Measurements from ENCODE around the gene SPRY1.

SPRY1 gene

DNA sequence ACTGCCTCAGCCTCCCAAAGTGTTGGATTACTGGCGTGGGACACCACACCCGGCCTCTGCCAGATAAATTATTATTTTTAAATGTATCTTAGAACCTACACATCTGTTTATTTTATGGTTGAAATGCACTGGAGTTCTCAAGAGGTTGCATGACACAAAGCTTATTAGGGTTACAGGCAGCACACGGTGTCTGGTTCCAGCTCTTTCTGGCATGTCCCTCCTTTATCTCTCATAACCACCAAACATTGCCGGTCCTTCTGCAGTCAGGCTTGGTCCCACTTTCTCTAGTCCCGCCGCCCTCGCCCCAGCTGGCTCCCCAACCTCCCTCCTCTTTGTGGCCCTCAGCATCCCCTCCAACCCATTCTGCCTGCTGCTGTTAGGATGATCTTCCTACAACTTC lies 39.7 kb upstream of the SPRY1 start:
- Histone ChIP-seq H3K36me3 (no peaks in the 10 kb centered on the region), H3K27me3 (ENCODE audit: insufficient read depth, low read depth, severe bottlenecking) (no peaks in the 10 kb centered on the region), H3K4me3 (ENCODE audit: low read depth, low read length) (no peak overlapping the region), H3K9me3 (ENCODE audit: severe bottlenecking) (no peaks in the 10 kb centered on the region), H3K27ac (no peak overlapping the region)
- TF ChIP-seq, protein P1, sequence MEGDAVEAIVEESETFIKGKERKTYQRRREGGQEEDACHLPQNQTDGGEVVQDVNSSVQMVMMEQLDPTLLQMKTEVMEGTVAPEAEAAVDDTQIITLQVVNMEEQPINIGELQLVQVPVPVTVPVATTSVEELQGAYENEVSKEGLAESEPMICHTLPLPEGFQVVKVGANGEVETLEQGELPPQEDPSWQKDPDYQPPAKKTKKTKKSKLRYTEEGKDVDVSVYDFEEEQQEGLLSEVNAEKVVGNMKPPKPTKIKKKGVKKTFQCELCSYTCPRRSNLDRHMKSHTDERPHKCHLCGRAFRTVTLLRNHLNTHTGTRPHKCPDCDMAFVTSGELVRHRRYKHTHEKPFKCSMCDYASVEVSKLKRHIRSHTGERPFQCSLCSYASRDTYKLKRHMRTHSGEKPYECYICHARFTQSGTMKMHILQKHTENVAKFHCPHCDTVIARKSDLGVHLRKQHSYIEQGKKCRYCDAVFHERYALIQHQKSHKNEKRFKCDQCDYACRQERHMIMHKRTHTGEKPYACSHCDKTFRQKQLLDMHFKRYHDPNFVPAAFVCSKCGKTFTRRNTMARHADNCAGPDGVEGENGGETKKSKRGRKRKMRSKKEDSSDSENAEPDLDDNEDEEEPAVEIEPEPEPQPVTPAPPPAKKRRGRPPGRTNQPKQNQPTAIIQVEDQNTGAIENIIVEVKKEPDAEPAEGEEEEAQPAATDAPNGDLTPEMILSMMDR (IDR thresholded peaks at IDR 0.05; ENCODE audit: low read depth, low read length): no peak
- DNase-seq: no peak

- Histone ChIP-seq H3K4me3 (ENCODE audit: low read depth, low read length) (no peak overlapping the region), H3K27me3 (ENCODE audit: insufficient read depth, low read depth, severe bottlenecking) (no peaks in the 10 kb centered on the region), H3K27ac (no peak overlapping the region), H3K36me3 (no peaks in the 10 kb centered on the region), H3K9me3 (ENCODE audit: severe bottlenecking) (no peaks in the 10 kb centered on the region)
- TF ChIP-seq, protein P1 (IDR thresholded peaks at IDR 0.05; ENCODE audit: low read depth, low read length): no peak
- DNase-seq: no peak
Observed at GRCh38 chr4:123359449-123360315, 36.9 kb upstream of the SPRY1 start.

DNA sequence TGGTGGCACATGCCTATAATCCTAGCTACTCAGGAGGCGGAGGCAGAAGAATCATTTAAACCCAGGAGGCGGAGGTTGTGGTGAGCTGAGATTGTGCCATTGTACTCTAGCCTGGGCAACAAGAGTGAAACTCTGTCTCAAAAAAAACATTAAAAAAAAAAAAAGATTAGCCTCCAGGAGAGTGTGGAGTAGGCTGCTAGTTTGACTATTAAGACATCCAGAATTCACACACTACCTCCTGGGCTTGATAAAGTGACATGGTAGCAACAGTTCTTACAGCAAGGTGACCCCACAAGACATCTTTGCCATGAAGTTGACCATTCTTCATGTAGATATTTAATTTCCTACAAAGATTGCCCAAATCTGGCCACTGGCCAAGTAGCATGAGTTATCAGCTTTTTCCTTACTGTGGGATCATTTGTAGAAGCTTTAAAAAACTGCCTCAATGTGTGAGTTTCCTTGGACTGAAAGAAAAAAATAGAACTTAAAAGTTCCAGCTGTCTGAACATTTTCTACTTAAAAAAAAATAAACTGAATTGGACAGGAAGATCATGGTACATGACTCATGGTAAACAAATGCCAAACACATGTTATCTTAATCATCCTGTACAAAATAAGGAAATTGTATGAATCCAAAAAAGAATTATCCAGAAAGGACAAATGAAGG lies 35.3 kb upstream of the SPRY1 start:
- no peak for DNase-seq
- Histone ChIP-seq H3K27me3 (ENCODE audit: insufficient read depth, low read depth, severe bottlenecking) (no peaks in the 10 kb centered on the region), H3K9me3 (ENCODE audit: severe bottlenecking) (no peaks in the 10 kb centered on the region), H3K4me3 (ENCODE audit: low read depth, low read length) (no peak overlapping the region), H3K27ac (no peak overlapping the region), H3K36me3 (no peaks in the 10 kb centered on the region)
- TF ChIP-seq, protein P1 (IDR thresholded peaks at IDR 0.05; ENCODE audit: low read depth, low read length): no peak

- TF ChIP-seq, protein P1 (IDR thresholded peaks at IDR 0.05; ENCODE audit: low read depth, low read length): no peak
- Histone ChIP-seq H3K27me3 (ENCODE audit: insufficient read depth, low read depth, severe bottlenecking) (no peaks in the 10 kb centered on the region), H3K4me3 (ENCODE audit: low read depth, low read length) (no peak overlapping the region), H3K27ac (no peak overlapping the region), H3K9me3 (ENCODE audit: severe bottlenecking) (no peaks in the 10 kb centered on the region), H3K36me3 (no peaks in the 10 kb centered on the region)
- no peak for DNase-seq
Observed at GRCh38 chr4:123362103-123362502, 34.5 kb upstream of the SPRY1 start.

DNA sequence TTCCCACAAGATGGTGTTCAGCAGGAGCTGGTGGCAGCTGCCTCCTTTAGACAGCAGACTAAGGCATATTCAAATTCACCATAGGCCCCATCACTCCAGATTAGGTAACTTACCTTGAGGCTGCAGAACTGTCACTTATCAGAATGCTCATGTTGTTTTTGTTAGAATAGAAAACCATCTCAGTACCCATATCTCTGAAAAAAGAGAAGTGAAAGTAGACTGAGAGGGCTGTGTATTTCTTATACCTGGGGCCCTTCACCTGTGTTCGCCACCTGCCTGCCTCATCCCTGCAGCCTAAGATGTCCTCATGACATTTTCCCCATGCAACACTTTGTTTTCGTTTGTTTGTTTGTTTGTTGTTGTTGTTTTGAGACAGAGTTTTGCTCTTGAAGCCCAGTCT lies 32.9 kb upstream of the SPRY1 start:
- DNase-seq: no peak
- Histone ChIP-seq H3K27me3 (ENCODE audit: insufficient read depth, low read depth, severe bottlenecking) (no peaks in the 10 kb centered on the region), H3K27ac (no peak overlapping the region), H3K9me3 (ENCODE audit: severe bottlenecking) (no peaks in the 10 kb centered on the region), H3K36me3 (no peaks in the 10 kb centered on the region), H3K4me3 (ENCODE audit: low read depth, low read length) (no peak overlapping the region)
- TF ChIP-seq, protein P1 (IDR thresholded peaks at IDR 0.05; ENCODE audit: low read depth, low read length): no peak

All from WERI-Rb-1 (cell line).